SK-N-SH (cell line): ENCODE results near the gene PSME4. TPM values are rescaled to one million over a fixed set of nuclear protein-coding genes. Genes with fewer than 3 reads are reported as not detected.
A peak's percentile ranks its signal among the peaks of the same experiment; 100 is the strongest.
"Not testable (repeated sequence)": the region's sequence is repeated elsewhere in the genome, so short reads cannot be mapped to it uniquely, and the experiment has no call there.

Experiments used
- CTCF ChIA-PET: fragments of 300-600, 350-600 bp; formaldehyde crosslinking; extraction: SDS; loops from one replicate; lab custom pipeline; 2021; lab: Yijun Ruan, JAX
- POLR2A ChIA-PET: fragments of 350-600 bp; sonication (Branson Sonifier 250); formaldehyde crosslinking; extraction: SDS; loops from one replicate; lab custom pipeline; 2020; ENCODE audit warnings: antibody characterized with exemption, inconsistent platforms; lab: Yijun Ruan, JAX
- DNase-seq: peaks from one replicate; pipeline ENCODE4 v3.0.0; 2012
- H2AFZ ChIP-seq: fragments of 200-600 bp; sonication (generic); 2 replicates; pipeline ENCODE4 v1.8.1; 2016; ENCODE audit warnings: antibody characterized with exemption, mild to moderate bottlenecking, low read depth
- H3F3A ChIP-seq: fragments of 200-600 bp; sonication (generic); replicated peaks from 2 replicates; pipeline ENCODE3; 2016; ENCODE audit warnings: antibody characterized with exemption, mild to moderate bottlenecking; ENCODE audit not compliant: insufficient read depth
- H3K27ac ChIP-seq, 2 experiments: fragments of 200-500 bp in 1 of 2; fragments of 200-600 bp in 1 of 2; sonication (Bioruptor generic) in 1 of 2; sonication (generic), shearing (Covaris generic) in 1 of 2; 2 replicates each; pipeline versions ENCODE4 v1.5.1 to v1.6.1; 2014 to 2016; ENCODE audit warnings: low read depth in 2 of 2, inconsistent platforms in 1 of 2, low read length in 1 of 2, mild to moderate bottlenecking in 1 of 2, mixed read lengths in 1 of 2
- H3K27me3 ChIP-seq: fragments of 200-600 bp; sonication (generic), shearing (Covaris generic); 2 replicates; pipeline ENCODE4 v1.6.1; 2016; ENCODE audit warnings: mixed run types; ENCODE audit not compliant: insufficient read depth
- H3K36me3 ChIP-seq, 2 experiments: fragments of 200-500 bp in 1 of 2; fragments of 200-600 bp in 1 of 2; sonication (Bioruptor generic) in 1 of 2; sonication (generic) in 1 of 2; replicated peaks in 1 of 2; 2 replicates each; pipeline versions ENCODE3 to v1.5.1; 2014 to 2016; ENCODE audit warnings: low read length in 1 of 2, mild to moderate bottlenecking in 1 of 2; ENCODE audit not compliant: insufficient read depth in 2 of 2, control insufficient read depth in 1 of 2
- H3K4me1 ChIP-seq, 2 experiments: fragments of 200-500 bp in 1 of 2; fragments of 200-600 bp in 1 of 2; sonication (Bioruptor generic) in 1 of 2; sonication (generic), shearing (Covaris generic) in 1 of 2; 2 replicates each; pipeline versions ENCODE4 v1.5.1 to v1.6.1; 2014 to 2016; ENCODE audit warnings: low read depth in 1 of 2, low read length in 1 of 2, mixed run types in 1 of 2; ENCODE audit not compliant: insufficient read depth in 2 of 2, control insufficient read depth in 1 of 2
- H3K4me2 ChIP-seq: fragments of 200-600 bp; sonication (generic), shearing (Covaris generic); 2 replicates; pipeline ENCODE4 v1.6.1; 2017; ENCODE audit warnings: mixed run types
- H3K4me3 ChIP-seq, 2 experiments: fragments of 200-500 bp in 1 of 2; fragments of 200-600 bp in 1 of 2; sonication (Bioruptor generic) in 1 of 2; sonication (generic), shearing (Covaris generic) in 1 of 2; 2 replicates each; pipeline versions ENCODE4 v1.5.1 to v1.8.1; 2014 to 2016; ENCODE audit warnings: low read depth in 2 of 2, inconsistent platforms in 1 of 2, low read length in 1 of 2, mild to moderate bottlenecking in 1 of 2, mixed read lengths in 1 of 2, moderate library complexity in 1 of 2
- H3K79me2 ChIP-seq: fragments of 200-600 bp; sonication (generic); 2 replicates; pipeline ENCODE4 v1.8.1; 2017; ENCODE audit warnings: mild to moderate bottlenecking; ENCODE audit not compliant: insufficient read depth
- H3K9ac ChIP-seq: fragments of 200-600 bp; sonication (generic); 2 replicates; pipeline ENCODE4 v1.6.1; 2017; ENCODE audit warnings: mixed run types
- H3K9me2 ChIP-seq: fragments of 200-600 bp; sonication (generic); 2 replicates; pipeline ENCODE4 v1.6.1; 2017; ENCODE audit warnings: mixed run types
- H3K9me3 ChIP-seq: fragments of 200-600 bp; sonication (generic); 2 replicates; pipeline ENCODE4 v1.6.1; 2017; ENCODE audit warnings: mixed run types, mild to moderate bottlenecking, moderate library complexity
- H4K20me1 ChIP-seq: fragments of 200-600 bp; sonication (generic); 2 replicates; pipeline ENCODE4 v1.6.1; 2017; ENCODE audit warnings: mild to moderate bottlenecking, mixed run types; ENCODE audit not compliant: insufficient read depth
- FOXJ3 ChIP-seq: sonication (generic); formaldehyde crosslinking; IDR thresholded peaks from 2 replicates; pipeline ENCODE4 v1.5.1; 2020; ENCODE audit warnings: mild to moderate bottlenecking, missing genetic modification reagents
- GABPA ChIP-seq: IDR thresholded peaks from 2 replicates; pipeline ENCODE4 v1.4.0; 2012; ENCODE audit warnings: low read depth, mild to moderate bottlenecking
- RFX5 ChIP-seq: IDR thresholded peaks from 2 replicates; pipeline ENCODE4 v1.6.1; 2012; ENCODE audit warnings: mild to moderate bottlenecking, improper control_type of control experiment, low read length
- RXRA ChIP-seq: IDR thresholded peaks from 2 replicates; pipeline ENCODE4 v1.4.0; 2012; ENCODE audit warnings: low read depth, mild to moderate bottlenecking, borderline replicate concordance
- SIN3A ChIP-seq: IDR thresholded peaks from 2 replicates; pipeline ENCODE4 v1.6.1; 2012; ENCODE audit warnings: low read depth, mild to moderate bottlenecking, low read length, moderate library complexity, borderline replicate concordance
- WGBS: methylation state at CpG from one replicate; pipeline ENCODE4 v1.1.6; 2017; ENCODE audit warnings: low lambda C conversion rate; 5-methylcytosine and 5-hydroxymethylcytosine counted together
- polyA plus RNA-seq, 3 experiments: library from polyadenylated mRNA; depleted of rRNA; stranded (reverse); fragments of >200 nt; gene quantifications; 2 replicates each; pipeline ENCODE4 v1.2.3, GENCODE V29; 2012
- TF ChIP-seq, protein P1 (sequence below): fragments of 200-600 bp; sonication (generic); IDR thresholded peaks from 2 replicates; pipeline ENCODE4 v1.6.1; 2017; ENCODE audit warnings: antibody characterized with exemption, mild to moderate bottlenecking, moderate library complexity

PSME4 gene
- polyA plus RNA-seq, 1 of the 3 experiments (the other 2 are of a cell fraction), result 12.8 TPM

- TF ChIP-seq RXRA, result no peak
- TF ChIP-seq, protein P1, sequence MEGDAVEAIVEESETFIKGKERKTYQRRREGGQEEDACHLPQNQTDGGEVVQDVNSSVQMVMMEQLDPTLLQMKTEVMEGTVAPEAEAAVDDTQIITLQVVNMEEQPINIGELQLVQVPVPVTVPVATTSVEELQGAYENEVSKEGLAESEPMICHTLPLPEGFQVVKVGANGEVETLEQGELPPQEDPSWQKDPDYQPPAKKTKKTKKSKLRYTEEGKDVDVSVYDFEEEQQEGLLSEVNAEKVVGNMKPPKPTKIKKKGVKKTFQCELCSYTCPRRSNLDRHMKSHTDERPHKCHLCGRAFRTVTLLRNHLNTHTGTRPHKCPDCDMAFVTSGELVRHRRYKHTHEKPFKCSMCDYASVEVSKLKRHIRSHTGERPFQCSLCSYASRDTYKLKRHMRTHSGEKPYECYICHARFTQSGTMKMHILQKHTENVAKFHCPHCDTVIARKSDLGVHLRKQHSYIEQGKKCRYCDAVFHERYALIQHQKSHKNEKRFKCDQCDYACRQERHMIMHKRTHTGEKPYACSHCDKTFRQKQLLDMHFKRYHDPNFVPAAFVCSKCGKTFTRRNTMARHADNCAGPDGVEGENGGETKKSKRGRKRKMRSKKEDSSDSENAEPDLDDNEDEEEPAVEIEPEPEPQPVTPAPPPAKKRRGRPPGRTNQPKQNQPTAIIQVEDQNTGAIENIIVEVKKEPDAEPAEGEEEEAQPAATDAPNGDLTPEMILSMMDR, result no peak
- TF ChIP-seq SIN3A, result no peak
- TF ChIP-seq RFX5, result no peak
- TF ChIP-seq FOXJ3 (CRISPR knock-in tag), result no peak
- TF ChIP-seq GABPA, result no peak
Measured at GRCh38 chr2:53826030-53826410, 144.8 kb downstream of the PSME4 start (continued).

GRCh38 chr2:53823639-53824038 is 147.2 kb downstream of the PSME4 start:
- H3K4me3 ChIP-seq, H3K9me2 ChIP-seq, H3K4me1 ChIP-seq, DNase-seq, H3F3A ChIP-seq, H3K9ac ChIP-seq, H4K20me1 ChIP-seq, H3K79me2 ChIP-seq, H3K27ac ChIP-seq, CTCF ChIA-PET, POLR2A ChIA-PET, H3K4me2 ChIP-seq, H3K27me3 ChIP-seq, H2AFZ ChIP-seq, H3K9me3 ChIP-seq: not testable (repeated sequence)
- 90% methylated on average over 9 of the region's 9 CpGs for WGBS
- H3K36me3 ChIP-seq, result peaks cover 13 to 15% of the 10 kb centered on the region in 2 experiments
- TF ChIP-seq, protein P1, result peak; percentile 44

- ChIA-PET CTCF (interaction anchor here (1.1 kb wide), 1 partner anchor 8 kb away, joined by 6 read pairs; no protein-coding TSS in a partner anchor), POLR2A (no interaction called here)
- Histone ChIP-seq H3K79me2 (no peaks in the 10 kb centered on the region), H3F3A (no peaks in the 10 kb centered on the region), H2AFZ (no peak overlapping the region), H3K9me3 (no peaks in the 10 kb centered on the region), H3K9me2 (no peaks in the 10 kb centered on the region), H4K20me1 (no peaks in the 10 kb centered on the region), H3K4me3 (no peak overlapping the region), H3K27me3 (no peaks in the 10 kb centered on the region), H3K9ac (no peak overlapping the region), H3K36me3 (peaks cover 26 to 33% of the 10 kb centered on the region in 2 experiments), H3K4me2 (no peak overlapping the region), H3K27ac (no peak overlapping the region), H3K4me1 (no peaks in the 10 kb centered on the region)
- TF ChIP-seq SIN3A, result no peak
- no peak for TF ChIP-seq RXRA
- WGBS, result 90% methylated on average over 6 of the region's 6 CpGs
- no peak for DNase-seq
Measured at GRCh38 chr2:53821810-53822209, 149.0 kb downstream of the PSME4 start.
